Ascending aorta (tissue), 2 donors: ENCODE measurements around the gene ZNF512. TPM values are rescaled to one million over a fixed set of nuclear protein-coding genes. Genes with fewer than 3 reads are reported as not detected.

ENCODE experiments used
- DNase-seq, 2 donors: peaks; one replicate each; pipeline ENCODE4 v3.0.0-alpha.2; 2019; ENCODE audit warnings: low spot score in 2 of 2
- H3K27ac ChIP-seq, 2 donors: fragments of 200-600 bp; sonication (generic); one replicate each; pipeline ENCODE4 v1.5.1; 2016 to 2017; ENCODE audit warnings: mild to moderate bottlenecking in 1 of 2
- H3K27me3 ChIP-seq: fragments of 200-600 bp; sonication (generic); one replicate; pipeline ENCODE4 v1.5.1; 2017
- H3K36me3 ChIP-seq, 2 donors: fragments of 200-600 bp; sonication (generic); one replicate each; pipeline ENCODE4 v1.5.1; 2016
- H3K4me1 ChIP-seq, 2 donors: fragments of 200-600 bp; sonication (generic); one replicate each; pipeline ENCODE4 v1.5.1; 2016 to 2017; ENCODE audit warnings: mild to moderate bottlenecking in 1 of 2
- H3K4me3 ChIP-seq, 2 donors: fragments of 200-600 bp; sonication (generic); one replicate each; pipeline ENCODE4 v1.5.1; 2016 to 2017; ENCODE audit warnings: mild to moderate bottlenecking in 1 of 2
- H3K9me3 ChIP-seq, 2 donors: fragments of 200-600 bp; sonication (generic); one replicate each; pipeline ENCODE4 v1.5.1; 2016
- intact Hi-C: fragments of 100-400 bp; cut with DNase I; formaldehyde crosslinking; loops from one replicate; pipeline ENCODE4 v1.15.1; 2023
- total RNA-seq: library from RNA; depleted of rRNA; stranded (reverse); fragments of >200 nt; gene quantifications from one replicate; pipeline ENCODE4 v1.1.0, GENCODE V29; 2016
- TF ChIP-seq, protein P1 (sequence below), 3 experiments: fragments of 200-600 bp in 2 of 3; fragments of 450-650 bp in 1 of 3; sonication (generic) in 2 of 3; IDR thresholded peaks; one replicate each; pipeline ENCODE4 v1.5.1; 2016 to 2019; ENCODE audit warnings: antibody characterized with exemption in 3 of 3, mild to moderate bottlenecking in 1 of 3, moderate library complexity in 1 of 3

Gene ZNF512
- total RNA-seq, 1 donor from 2014 or later: 64.8 TPM

DNA sequence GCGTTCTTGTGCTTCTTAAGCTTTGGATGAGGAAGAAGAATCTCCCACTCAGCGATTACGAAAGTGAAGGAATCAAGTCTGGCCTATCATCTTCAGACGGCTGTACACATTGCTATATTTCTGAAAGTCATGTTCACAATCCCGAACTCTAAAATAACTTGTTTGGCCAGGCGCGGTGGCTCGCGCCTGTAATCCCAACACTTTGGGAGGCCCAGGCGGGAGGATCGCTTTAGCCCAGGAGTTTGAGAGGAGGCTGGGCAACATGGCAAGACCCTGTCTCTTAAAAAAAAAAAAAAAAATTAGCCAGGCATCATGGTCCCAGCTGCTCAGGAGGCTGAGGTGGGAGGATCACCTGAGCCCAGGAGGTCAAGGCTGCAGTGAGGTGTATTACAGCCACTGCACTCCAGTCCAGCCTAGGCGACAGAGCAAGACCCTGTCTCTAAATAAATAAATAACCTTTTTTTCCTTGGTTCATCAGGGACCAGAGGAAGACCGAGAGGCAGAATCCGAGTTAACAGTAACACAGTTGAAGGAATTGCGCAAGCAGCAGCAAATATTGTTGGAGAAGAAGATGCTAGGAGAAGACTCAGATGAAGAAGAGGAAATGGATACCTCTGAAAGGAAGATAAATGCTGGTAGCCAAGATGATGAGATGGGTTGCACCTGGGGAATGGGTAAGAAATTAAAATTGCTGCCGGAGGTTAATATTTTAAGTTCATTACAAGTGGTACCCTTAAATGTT is 82.0 kb downstream of the ZNF512 start:
- Histone ChIP-seq H3K4me3 (peak overlapping the region; percentile 82 to 95), H3K4me1 (peaks cover 14 to 22% of the 10 kb centered on the region in 2 donors), H3K36me3 (peaks cover 46 to 49% of the 10 kb centered on the region in 2 donors), H3K9me3 (no peaks in the 10 kb centered on the region), H3K27ac (no peak overlapping the region), H3K27me3 (no peaks in the 10 kb centered on the region)
- intact Hi-C loops: no loop called here
- no peak for DNase-seq
- TF ChIP-seq, protein P1, sequence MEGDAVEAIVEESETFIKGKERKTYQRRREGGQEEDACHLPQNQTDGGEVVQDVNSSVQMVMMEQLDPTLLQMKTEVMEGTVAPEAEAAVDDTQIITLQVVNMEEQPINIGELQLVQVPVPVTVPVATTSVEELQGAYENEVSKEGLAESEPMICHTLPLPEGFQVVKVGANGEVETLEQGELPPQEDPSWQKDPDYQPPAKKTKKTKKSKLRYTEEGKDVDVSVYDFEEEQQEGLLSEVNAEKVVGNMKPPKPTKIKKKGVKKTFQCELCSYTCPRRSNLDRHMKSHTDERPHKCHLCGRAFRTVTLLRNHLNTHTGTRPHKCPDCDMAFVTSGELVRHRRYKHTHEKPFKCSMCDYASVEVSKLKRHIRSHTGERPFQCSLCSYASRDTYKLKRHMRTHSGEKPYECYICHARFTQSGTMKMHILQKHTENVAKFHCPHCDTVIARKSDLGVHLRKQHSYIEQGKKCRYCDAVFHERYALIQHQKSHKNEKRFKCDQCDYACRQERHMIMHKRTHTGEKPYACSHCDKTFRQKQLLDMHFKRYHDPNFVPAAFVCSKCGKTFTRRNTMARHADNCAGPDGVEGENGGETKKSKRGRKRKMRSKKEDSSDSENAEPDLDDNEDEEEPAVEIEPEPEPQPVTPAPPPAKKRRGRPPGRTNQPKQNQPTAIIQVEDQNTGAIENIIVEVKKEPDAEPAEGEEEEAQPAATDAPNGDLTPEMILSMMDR (IDR thresholded peaks at IDR 0.05): no peak

DNA sequence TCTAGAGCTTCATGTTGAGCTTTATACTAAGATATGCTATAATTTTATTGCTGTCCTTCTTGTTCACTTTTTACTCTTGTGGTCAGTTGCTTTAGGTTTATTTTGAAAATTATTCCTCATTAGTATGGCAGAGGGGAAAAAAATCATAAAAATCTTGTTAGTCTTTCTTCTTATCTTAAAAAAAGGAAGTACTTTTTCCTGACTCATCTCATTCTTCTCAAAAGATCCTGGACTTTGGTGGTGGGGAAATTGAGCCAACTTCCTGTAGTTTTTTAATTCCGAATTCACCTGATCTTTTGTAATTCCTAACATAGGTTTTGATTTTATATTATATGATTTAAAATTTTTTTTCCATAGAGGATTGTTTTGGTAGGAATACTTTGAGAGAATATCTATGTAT is 84.6 kb downstream of the ZNF512 start:
- TF ChIP-seq, protein P1 (IDR thresholded peaks at IDR 0.05): no peak
- Histone ChIP-seq H3K27me3 (no peaks in the 10 kb centered on the region), H3K4me1 (peaks cover 12 to 21% of the 10 kb centered on the region in 2 donors), H3K4me3 (no peak overlapping the region), H3K36me3 (peaks cover 43 to 51% of the 10 kb centered on the region in 2 donors), H3K9me3 (no peaks in the 10 kb centered on the region), H3K27ac (no peak overlapping the region)
- intact Hi-C loops: no loop called here
- no peak for DNase-seq

DNA sequence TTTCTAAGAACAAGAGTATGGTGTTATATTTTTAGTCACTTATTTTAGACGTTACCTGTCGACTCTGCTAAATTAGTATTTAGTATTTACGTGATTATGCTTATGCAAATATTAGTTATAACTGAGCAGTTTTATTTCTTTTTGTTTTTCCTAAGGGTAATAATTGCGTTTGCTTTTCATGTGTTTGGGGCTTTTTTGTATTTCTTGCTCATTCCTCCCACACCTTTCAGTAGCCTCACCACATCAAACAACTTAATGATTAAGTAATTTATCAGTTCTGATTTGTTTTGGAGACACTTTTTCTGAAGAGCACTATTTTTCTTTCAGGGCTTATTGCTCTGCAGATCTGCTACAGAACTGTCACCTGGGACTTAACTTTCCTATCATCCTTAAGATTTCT is 88.4 kb downstream of the ZNF512 start:
- peaks cover 0 to 4% of the 10 kb centered on the region in 2 donors for H3K4me1 ChIP-seq
- H3K27me3 ChIP-seq: no peaks in the 10 kb centered on the region
- TF ChIP-seq, protein P1 (IDR thresholded peaks at IDR 0.05): no peak
- H3K4me3 ChIP-seq: no peak overlapping the region
- no peaks in the 10 kb centered on the region for H3K9me3 ChIP-seq
- no peak for DNase-seq
- H3K36me3 ChIP-seq: peaks cover 55 to 76% of the 10 kb centered on the region in 2 donors
- no peak overlapping the region for H3K27ac ChIP-seq
- intact Hi-C loops: no loop called here

Other genes with a start within 250 kb of the ZNF512 start
- gene GTF3C2, start 226.3 kb upstream of the ZNF512 start, total RNA-seq: 76.2 TPM
- gene EIF2B4, start 212.7 kb upstream of the ZNF512 start, total RNA-seq: 34.8 TPM
- gene SNX17, start 212.4 kb upstream of the ZNF512 start, total RNA-seq: 94.0 TPM
- 17.7 TPM for gene ZNF513, start 202.3 kb upstream of the ZNF512 start, total RNA-seq
- 24.7 TPM for gene PPM1G, start 173.5 kb upstream of the ZNF512 start, total RNA-seq
- 42.1 TPM for gene NRBP1, start 154.4 kb upstream of the ZNF512 start, total RNA-seq
- not detected for gene KRTCAP3, start 140.7 kb upstream of the ZNF512 start, total RNA-seq
- 204 TPM for gene IFT172, start 93.3 kb upstream of the ZNF512 start, total RNA-seq
- gene FNDC4, start 87.8 kb upstream of the ZNF512 start, total RNA-seq: 18.1 TPM
- gene GCKR, start 86.2 kb upstream of the ZNF512 start, total RNA-seq: not detected
- gene CCDC121, start 46.0 kb downstream of the ZNF512 start, total RNA-seq: 8.0 TPM
- 13.1 TPM for gene GPN1, start 46.0 kb downstream of the ZNF512 start, total RNA-seq
- gene SUPT7L, start 80.6 kb downstream of the ZNF512 start, total RNA-seq: 6.1 TPM
- 26.8 TPM for gene SLC4A1AP, start 80.8 kb downstream of the ZNF512 start, total RNA-seq
- gene MRPL33, start 188.7 kb downstream of the ZNF512 start, total RNA-seq: 3.4 TPM